WTC11 (cell line): ENCODE measurements around the gene YTHDF1. TPM values are rescaled to one million over a fixed set of nuclear protein-coding genes. Genes with fewer than 3 reads are reported as not detected.

Source experiments
- ATAC-seq: fragments of 200-7000 bp; cut with Tn5 transposase; 2 replicates; pipeline ENCODE4 v1.10.0; 2021; ENCODE audit warnings: mild to moderate bottlenecking, moderate library complexity
- CTCF ChIA-PET: fragments of 300-600 bp; sonication (Branson Sonifier 250); formaldehyde crosslinking; loops from one replicate; lab custom pipeline; 2021; ENCODE audit warnings: antibody characterized with exemption; lab: Charles Lee
- POLR2A ChIA-PET: fragments of 350-600 bp; sonication (Branson Sonifier 250); formaldehyde crosslinking; loops from one replicate; lab custom pipeline; 2021; ENCODE audit warnings: antibody characterized with exemption; lab: Charles Lee
- DNase-seq: peaks from one replicate; pipeline ENCODE4 v3.0.0; 2021; ENCODE audit warnings: low spot score
- H3K27ac Mint-ChIP-seq: 2 replicates; pipeline ENCODE4 v1.8.0; 2021; ENCODE audit warnings: mixed read lengths
- H3K27me3 Mint-ChIP-seq: 2 replicates; pipeline ENCODE4 v1.8.0; 2021; ENCODE audit warnings: low read depth, mild to moderate bottlenecking, moderate library complexity, mixed read lengths
- H3K36me3 Mint-ChIP-seq: 2 replicates; pipeline ENCODE4 v1.8.0; 2021; ENCODE audit warnings: mixed read lengths
- H3K4me1 Mint-ChIP-seq: 2 replicates; pipeline ENCODE4 v1.8.0; 2022; ENCODE audit warnings: mixed read lengths
- H3K4me3 Mint-ChIP-seq: 2 replicates; pipeline ENCODE4 v1.8.0; 2021; ENCODE audit warnings: mild to moderate bottlenecking, moderate library complexity, mixed read lengths
- H3K9me3 Mint-ChIP-seq: 2 replicates; pipeline ENCODE4 v1.8.0; 2021; ENCODE audit warnings: mixed read lengths
- EMX1 ChIP-seq: fragments of 250-450 bp; sonication (Bioruptor Pico); IDR thresholded peaks from 2 replicates; pipeline ENCODE4 v1.8.0; 2021; ENCODE audit warnings: mild to moderate bottlenecking
- ERG ChIP-seq: fragments of 250-450 bp; sonication (Bioruptor Pico); IDR thresholded peaks from 2 replicates; pipeline ENCODE4 v1.8.0; 2021; ENCODE audit warnings: mild to moderate bottlenecking
- HMGA2 ChIP-seq: fragments of 250-450 bp; sonication (Bioruptor Pico); IDR thresholded peaks from 2 replicates; pipeline ENCODE4 v1.4.0; 2021; ENCODE audit warnings: mild to moderate bottlenecking, moderate library complexity
- JUN ChIP-seq: sonication (generic); formaldehyde crosslinking; IDR thresholded peaks from 2 replicates; pipeline ENCODE4 v1.8.0; 2023; ENCODE audit warnings: mild to moderate bottlenecking, missing genetic modification reagents
- MXD4 ChIP-seq: fragments of 250-450 bp; sonication (Bioruptor Pico); IDR thresholded peaks from 2 replicates; pipeline ENCODE4 v1.8.0; 2021; ENCODE audit warnings: mild to moderate bottlenecking, moderate library complexity, borderline replicate concordance
- NFATC4 ChIP-seq: fragments of 250-450 bp; sonication (Bioruptor Pico); IDR thresholded peaks from 2 replicates; pipeline ENCODE4 v1.9.0; 2021; ENCODE audit warnings: mild to moderate bottlenecking
- NFE2L1 ChIP-seq: sonication (generic); formaldehyde crosslinking; IDR thresholded peaks from 2 replicates; pipeline ENCODE4 v1.8.1; 2023; ENCODE audit warnings: missing genetic modification reagents
- NR1H2 ChIP-seq: sonication (generic); formaldehyde crosslinking; IDR thresholded peaks from 2 replicates; pipeline ENCODE4 v1.9.0; 2021; ENCODE audit warnings: mild to moderate bottlenecking, moderate library complexity, missing genetic modification reagents
- SP1 ChIP-seq: sonication (generic); formaldehyde crosslinking; conservative IDR thresholded peaks from 2 replicates; pipeline ENCODE4 v1.8.1; 2022; ENCODE audit warnings: missing genetic modification reagents
- ZBTB21 ChIP-seq: sonication (generic); formaldehyde crosslinking; IDR thresholded peaks from 2 replicates; pipeline ENCODE4 v1.8.1; 2023; ENCODE audit warnings: mild to moderate bottlenecking, missing genetic modification reagents, borderline replicate concordance
- ZNF121 ChIP-seq: sonication (generic); formaldehyde crosslinking; IDR thresholded peaks from 2 replicates; pipeline ENCODE4 v1.8.0; 2023; ENCODE audit warnings: missing genetic modification reagents
- ZNF671 ChIP-seq: fragments of 250-450 bp; sonication (Bioruptor Pico); IDR thresholded peaks from 2 replicates; pipeline ENCODE4 v1.8.0; 2021; ENCODE audit warnings: mild to moderate bottlenecking
- total RNA-seq: library from RNA; stranded (reverse); gene quantifications from 3 replicates; pipeline ENCODE4 v1.2.3, GENCODE V29; 2021
- TF ChIP-seq, protein P1 (sequence below): sonication (generic); formaldehyde crosslinking; IDR thresholded peaks from 2 replicates; pipeline ENCODE4 v1.8.1; 2023; ENCODE audit warnings: mild to moderate bottlenecking, missing genetic modification reagents
- TF ChIP-seq, protein P2 (sequence below): sonication (generic); formaldehyde crosslinking; conservative IDR thresholded peaks from 2 replicates; pipeline ENCODE4 v1.8.1; 2023; ENCODE audit warnings: mild to moderate bottlenecking, low read depth, missing genetic modification reagents, moderate library complexity
- TF ChIP-seq, protein P3 (sequence below): sonication (generic); formaldehyde crosslinking; IDR thresholded peaks from 2 replicates; pipeline ENCODE4 v1.8.0; 2022; ENCODE audit warnings: missing genetic modification reagents
- TF ChIP-seq, protein P4 (sequence below): sonication (generic); formaldehyde crosslinking; IDR thresholded peaks from 2 replicates; pipeline ENCODE4 v1.8.0; 2022; ENCODE audit warnings: mild to moderate bottlenecking, missing genetic modification reagents

YTHDF1 gene
- total RNA-seq, 1 experiment from 2014 or later, result 61.3 TPM

GRCh38 chr20:63180569-63181185 lies 35.3 kb downstream of the YTHDF1 start:
- TF ChIP-seq MXD4, result no peak
- no peak for TF ChIP-seq EMX1 (CRISPR knock-in tag)
- TF ChIP-seq, protein P1, sequence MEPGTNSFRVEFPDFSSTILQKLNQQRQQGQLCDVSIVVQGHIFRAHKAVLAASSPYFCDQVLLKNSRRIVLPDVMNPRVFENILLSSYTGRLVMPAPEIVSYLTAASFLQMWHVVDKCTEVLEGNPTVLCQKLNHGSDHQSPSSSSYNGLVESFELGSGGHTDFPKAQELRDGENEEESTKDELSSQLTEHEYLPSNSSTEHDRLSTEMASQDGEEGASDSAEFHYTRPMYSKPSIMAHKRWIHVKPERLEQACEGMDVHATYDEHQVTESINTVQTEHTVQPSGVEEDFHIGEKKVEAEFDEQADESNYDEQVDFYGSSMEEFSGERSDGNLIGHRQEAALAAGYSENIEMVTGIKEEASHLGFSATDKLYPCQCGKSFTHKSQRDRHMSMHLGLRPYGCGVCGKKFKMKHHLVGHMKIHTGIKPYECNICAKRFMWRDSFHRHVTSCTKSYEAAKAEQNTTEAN (CRISPR knock-in tag), result no peak
- TF ChIP-seq HMGA2, result no peak
- TF ChIP-seq, protein P2, sequence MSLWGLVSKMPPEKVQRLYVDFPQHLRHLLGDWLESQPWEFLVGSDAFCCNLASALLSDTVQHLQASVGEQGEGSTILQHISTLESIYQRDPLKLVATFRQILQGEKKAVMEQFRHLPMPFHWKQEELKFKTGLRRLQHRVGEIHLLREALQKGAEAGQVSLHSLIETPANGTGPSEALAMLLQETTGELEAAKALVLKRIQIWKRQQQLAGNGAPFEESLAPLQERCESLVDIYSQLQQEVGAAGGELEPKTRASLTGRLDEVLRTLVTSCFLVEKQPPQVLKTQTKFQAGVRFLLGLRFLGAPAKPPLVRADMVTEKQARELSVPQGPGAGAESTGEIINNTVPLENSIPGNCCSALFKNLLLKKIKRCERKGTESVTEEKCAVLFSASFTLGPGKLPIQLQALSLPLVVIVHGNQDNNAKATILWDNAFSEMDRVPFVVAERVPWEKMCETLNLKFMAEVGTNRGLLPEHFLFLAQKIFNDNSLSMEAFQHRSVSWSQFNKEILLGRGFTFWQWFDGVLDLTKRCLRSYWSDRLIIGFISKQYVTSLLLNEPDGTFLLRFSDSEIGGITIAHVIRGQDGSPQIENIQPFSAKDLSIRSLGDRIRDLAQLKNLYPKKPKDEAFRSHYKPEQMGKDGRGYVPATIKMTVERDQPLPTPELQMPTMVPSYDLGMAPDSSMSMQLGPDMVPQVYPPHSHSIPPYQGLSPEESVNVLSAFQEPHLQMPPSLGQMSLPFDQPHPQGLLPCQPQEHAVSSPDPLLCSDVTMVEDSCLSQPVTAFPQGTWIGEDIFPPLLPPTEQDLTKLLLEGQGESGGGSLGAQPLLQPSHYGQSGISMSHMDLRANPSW, result no peak
- no peak for TF ChIP-seq NFE2L1 (CRISPR knock-in tag)
- no peak for TF ChIP-seq ERG (CRISPR knock-in tag)
- TF ChIP-seq JUN (CRISPR knock-in tag), result no peak
- TF ChIP-seq, protein P3, sequence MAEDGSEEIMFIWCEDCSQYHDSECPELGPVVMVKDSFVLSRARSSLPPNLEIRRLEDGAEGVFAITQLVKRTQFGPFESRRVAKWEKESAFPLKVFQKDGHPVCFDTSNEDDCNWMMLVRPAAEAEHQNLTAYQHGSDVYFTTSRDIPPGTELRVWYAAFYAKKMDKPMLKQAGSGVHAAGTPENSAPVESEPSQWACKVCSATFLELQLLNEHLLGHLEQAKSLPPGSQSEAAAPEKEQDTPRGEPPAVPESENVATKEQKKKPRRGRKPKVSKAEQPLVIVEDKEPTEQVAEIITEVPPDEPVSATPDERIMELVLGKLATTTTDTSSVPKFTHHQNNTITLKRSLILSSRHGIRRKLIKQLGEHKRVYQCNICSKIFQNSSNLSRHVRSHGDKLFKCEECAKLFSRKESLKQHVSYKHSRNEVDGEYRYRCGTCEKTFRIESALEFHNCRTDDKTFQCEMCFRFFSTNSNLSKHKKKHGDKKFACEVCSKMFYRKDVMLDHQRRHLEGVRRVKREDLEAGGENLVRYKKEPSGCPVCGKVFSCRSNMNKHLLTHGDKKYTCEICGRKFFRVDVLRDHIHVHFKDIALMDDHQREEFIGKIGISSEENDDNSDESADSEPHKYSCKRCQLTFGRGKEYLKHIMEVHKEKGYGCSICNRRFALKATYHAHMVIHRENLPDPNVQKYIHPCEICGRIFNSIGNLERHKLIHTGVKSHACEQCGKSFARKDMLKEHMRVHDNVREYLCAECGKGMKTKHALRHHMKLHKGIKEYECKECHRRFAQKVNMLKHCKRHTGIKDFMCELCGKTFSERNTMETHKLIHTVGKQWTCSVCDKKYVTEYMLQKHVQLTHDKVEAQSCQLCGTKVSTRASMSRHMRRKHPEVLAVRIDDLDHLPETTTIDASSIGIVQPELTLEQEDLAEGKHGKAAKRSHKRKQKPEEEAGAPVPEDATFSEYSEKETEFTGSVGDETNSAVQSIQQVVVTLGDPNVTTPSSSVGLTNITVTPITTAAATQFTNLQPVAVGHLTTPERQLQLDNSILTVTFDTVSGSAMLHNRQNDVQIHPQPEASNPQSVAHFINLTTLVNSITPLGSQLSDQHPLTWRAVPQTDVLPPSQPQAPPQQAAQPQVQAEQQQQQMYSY (CRISPR knock-in tag), result no peak
- TF ChIP-seq ZNF671, result no peak
- TF ChIP-seq NFATC4, result no peak
- TF ChIP-seq ZBTB21 (CRISPR knock-in tag), result no peak
- Mint-ChIP-seq H3K27me3 (peaks cover 36% of the 10 kb centered on the region), H3K36me3 (no peaks in the 10 kb centered on the region), H3K27ac (no peak overlapping the region), H3K9me3 (peaks cover 9% of the 10 kb centered on the region), H3K4me1 (peaks cover 10% of the 10 kb centered on the region), H3K4me3 (no peak overlapping the region)
- ChIA-PET CTCF (interaction anchor here (0.6 to 2.9 kb wide), 17 partner anchors 8 to 208 kb away, joined by 3 to 25 read pairs (median 4); partner anchors contain the start of gene YTHDF1), POLR2A (interaction anchor here (0.6 to 0.8 kb wide), 2 partner anchors 72 to 419 kb away, joined by 3 to 4 read pairs; no protein-coding TSS in a partner anchor)
- DNase-seq (no peak), ATAC-seq (no peak)

GRCh38 chr20:63179687-63180568 lies 36.0 kb downstream of the YTHDF1 start:
- DNase-seq, result no peak
- peaks cover 40% of the 10 kb centered on the region for H3K27me3 Mint-ChIP-seq
- TF ChIP-seq ZBTB21 (CRISPR knock-in tag) (no peak), SP1 (CRISPR knock-in tag) (no peak), ZNF121 (CRISPR knock-in tag) (no peak), NR1H2 (CRISPR knock-in tag) (no peak)
- TF ChIP-seq, protein P4, sequence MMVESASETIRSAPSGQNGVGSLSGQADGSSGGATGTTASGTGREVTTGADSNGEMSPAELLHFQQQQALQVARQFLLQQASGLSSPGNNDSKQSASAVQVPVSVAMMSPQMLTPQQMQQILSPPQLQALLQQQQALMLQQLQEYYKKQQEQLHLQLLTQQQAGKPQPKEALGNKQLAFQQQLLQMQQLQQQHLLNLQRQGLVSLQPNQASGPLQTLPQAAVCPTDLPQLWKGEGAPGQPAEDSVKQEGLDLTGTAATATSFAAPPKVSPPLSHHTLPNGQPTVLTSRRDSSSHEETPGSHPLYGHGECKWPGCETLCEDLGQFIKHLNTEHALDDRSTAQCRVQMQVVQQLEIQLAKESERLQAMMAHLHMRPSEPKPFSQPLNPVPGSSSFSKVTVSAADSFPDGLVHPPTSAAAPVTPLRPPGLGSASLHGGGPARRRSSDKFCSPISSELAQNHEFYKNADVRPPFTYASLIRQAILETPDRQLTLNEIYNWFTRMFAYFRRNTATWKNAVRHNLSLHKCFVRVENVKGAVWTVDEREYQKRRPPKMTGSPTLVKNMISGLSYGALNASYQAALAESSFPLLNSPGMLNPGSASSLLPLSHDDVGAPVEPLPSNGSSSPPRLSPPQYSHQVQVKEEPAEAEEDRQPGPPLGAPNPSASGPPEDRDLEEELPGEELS, result no peak
- TF ChIP-seq, all 79 proteins: peak for 0
- Mint-ChIP-seq H3K27ac (no peak overlapping the region), H3K36me3 (no peaks in the 10 kb centered on the region), H3K4me3 (peak overlapping the region; percentile 65), H3K4me1 (peaks cover 10% of the 10 kb centered on the region), H3K9me3 (peaks cover 1% of the 10 kb centered on the region)
- CTCF ChIA-PET, result interaction anchor here (0.6 to 2.9 kb wide), 13 partner anchors 12 to 208 kb away, joined by 3 to 25 read pairs (median 5); partner anchors contain the start of gene YTHDF1
- POLR2A ChIA-PET, result interaction anchor here (0.8 kb wide), 1 partner anchor 73 kb away, joined by 3 read pairs; no protein-coding TSS in a partner anchor
- ATAC-seq, result no peak
